Esophagus muscularis mucosa (tissue), 4 donors: ENCODE measurements around the gene CAPN10.

Experiments used
- CTCF ChIP-seq, 3 experiments: fragments of 200-600 bp in 2 of 3; fragments of 450-650 bp in 1 of 3; sonication (generic) in 2 of 3; IDR thresholded peaks; one replicate each; pipeline ENCODE4 v1.5.1; 2017 to 2019; ENCODE audit warnings: antibody characterized with exemption in 3 of 3, mild to moderate bottlenecking in 2 of 3, moderate library complexity in 1 of 3
- EP300 ChIP-seq: sonication (generic); formaldehyde crosslinking; IDR thresholded peaks from one replicate; pipeline ENCODE4 v1.6.1; 2017; ENCODE audit warnings: antibody characterized with exemption
- POLR2A ChIP-seq: fragments of 450-650 bp; IDR thresholded peaks from one replicate; pipeline ENCODE4 v1.6.1; 2017; ENCODE audit warnings: antibody characterized with exemption, moderate library complexity, mild to moderate bottlenecking, low read depth
- POLR2AphosphoS5 ChIP-seq, 2 donors: sonication (generic); formaldehyde crosslinking; IDR thresholded peaks; one replicate each; pipeline ENCODE4 v1.6.1; 2017; ENCODE audit warnings: antibody characterized with exemption in 2 of 2

GRCh38 chr2:240615820-240616547, 29.4 kb downstream of the CAPN10 start:
- no peak for TF ChIP-seq CTCF (IDR thresholded peaks at IDR 0.05)
- TF ChIP-seq POLR2A: no peak
- no peak for TF ChIP-seq EP300
- TF ChIP-seq POLR2AphosphoS5 (IDR thresholded peaks at IDR 0.05): no peak
